HG02588 (cell line): Measurements from ENCODE around the gene KIF19.

ENCODE experiments used
- ATAC-seq: cut with Tn5 transposase; IDR thresholded peaks from one replicate; pipeline ENCODE4 v1.9.1; 2021; ENCODE audit warnings: mild to moderate bottlenecking, moderate library complexity; ENCODE audit not compliant: unreplicated experiment

The KIF19 gene

DNA sequence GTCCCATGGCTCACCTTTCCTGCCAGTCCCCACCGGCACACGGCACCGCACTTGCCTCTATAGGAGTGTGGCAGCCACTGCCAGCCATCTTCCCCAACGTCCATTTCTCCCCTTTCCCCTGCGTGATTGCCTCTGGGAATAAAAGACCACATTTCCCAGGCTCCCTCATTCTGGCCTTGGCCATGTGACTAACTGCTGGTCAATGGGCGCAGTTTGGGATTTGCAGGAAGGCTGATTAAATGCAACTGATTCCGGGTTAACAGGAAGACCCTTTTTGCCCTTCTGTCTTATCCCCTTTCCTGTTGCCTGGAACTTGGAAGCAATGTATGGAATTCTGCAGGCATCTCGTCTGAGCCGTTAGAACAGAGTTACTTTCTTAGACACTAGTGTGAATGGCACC, 32.7 kb downstream of the KIF19 start:
- no peak for ATAC-seq

DNA sequence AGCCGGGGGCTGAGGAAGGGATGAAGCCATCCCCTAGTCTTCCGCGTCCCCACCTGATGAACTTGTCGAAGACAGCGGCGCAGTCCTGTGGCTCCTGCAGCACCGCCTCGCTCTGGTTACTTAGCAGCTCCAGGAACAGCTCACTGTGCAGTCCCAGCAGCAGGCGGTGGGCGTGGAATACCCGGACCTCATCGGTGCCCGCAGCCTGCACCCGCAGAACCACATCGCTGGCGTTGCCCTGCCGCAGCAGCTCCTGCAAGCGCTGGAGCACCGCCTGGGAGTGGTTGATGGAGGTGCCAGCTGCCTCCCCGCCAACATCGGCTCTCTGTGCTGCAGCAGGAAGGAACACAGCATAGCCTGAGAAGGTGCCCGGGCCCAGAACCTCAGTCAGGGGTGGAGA, 33.9 kb downstream of the KIF19 start:
- no peak for ATAC-seq

DNA sequence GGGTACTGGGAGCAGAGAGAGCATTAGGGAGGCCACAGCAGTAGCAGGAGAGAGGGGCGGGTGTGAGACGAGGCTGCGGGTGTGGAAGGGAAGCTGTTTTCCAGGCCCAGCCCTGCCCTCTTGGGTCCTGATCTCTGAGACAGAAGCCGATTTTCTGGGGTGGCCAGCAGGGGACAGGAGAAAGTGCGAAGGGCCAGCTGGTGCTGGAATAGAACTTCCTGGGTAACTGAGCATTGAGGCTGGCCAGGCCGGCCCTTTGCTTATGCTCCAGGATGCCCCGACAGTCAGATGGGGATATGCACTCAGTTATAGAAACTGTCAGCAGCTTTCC, 34.8 kb downstream of the KIF19 start:
- ATAC-seq = no peak

DNA sequence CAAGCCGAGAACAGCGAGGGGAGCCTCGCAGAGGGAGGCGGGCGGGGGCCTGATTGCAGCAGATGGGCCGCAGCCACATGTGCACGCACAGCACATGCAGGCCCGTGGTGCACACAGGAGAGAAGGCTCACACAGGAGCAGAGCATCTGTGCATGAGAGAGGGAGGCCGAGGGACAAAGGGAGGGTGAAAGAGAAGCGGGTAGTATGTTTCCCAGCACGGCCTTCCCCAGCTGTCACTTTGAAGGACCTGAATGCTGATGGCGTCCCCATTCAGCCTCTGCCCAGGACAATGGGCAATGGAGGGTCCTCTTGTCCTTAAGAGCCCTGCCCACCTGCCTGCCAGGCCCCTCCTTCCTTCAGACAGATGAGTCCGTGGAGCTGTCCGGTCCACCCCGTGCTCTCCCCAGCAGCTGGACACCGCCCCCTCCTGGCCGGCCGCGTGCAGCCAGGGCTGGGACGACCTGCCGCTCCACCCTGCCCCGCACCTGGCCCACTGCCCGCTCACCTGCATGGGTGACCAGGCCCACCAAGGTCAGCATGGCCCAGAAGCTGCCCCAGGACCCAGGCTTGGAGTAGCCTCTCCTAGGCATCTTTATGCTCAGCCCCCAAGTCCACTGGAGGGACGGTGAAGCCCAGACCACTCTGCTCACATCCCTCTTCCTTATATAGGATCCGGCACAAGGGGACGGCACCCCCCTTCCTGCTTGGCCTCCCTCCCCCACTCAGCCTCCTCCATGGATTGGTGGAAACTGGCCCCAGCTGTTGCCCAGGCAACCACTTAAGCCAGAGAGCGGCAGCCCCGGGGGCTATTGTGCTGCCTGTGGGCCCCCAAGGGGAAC, 35.4 kb downstream of the KIF19 start, which contains the start of gene BTBD17:
TSS of gene BTBD17 (minus strand) at position 639 of the 839 bp plus-strand sequence. CDS start at position 590, 49 bp downstream.
- ATAC-seq = no peak

GRCh38 chr17:74362069-74362405, 36.0 kb downstream of the KIF19 start:
- no peak for ATAC-seq

DNA sequence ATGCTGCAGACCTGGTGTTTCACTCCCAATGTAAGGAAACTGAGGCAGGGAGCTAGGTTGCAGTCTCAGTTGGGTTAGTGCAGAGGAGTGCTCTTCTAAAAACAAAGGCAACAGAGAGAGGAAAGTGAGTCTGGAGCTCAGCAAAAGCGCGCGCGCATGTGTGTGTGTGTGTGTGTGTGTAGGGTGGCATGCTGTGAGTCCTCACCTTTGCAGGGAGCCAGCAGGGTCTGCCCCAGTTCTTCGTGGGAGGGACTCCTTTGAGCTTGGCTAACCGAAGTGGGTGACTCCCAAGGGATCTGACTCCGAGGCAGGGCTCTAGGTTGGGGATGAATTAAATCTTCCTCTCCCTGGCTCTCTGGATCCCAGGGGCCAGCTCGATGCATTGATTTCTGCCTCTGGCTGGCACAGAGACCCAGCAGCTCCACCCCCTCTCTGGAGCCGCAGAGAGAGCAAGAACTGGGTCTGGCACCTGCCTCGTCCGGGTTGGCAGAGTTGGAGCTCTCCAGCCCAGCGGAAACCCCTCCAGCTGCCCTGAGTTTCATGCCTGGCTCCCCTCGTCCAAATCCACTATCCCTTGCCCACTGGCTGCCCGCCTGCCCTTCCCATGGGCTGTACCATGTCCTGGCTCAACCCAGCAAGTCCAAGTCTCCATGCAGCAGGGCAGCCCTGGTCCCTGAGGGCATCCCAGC, 36.9 kb downstream of the KIF19 start:
- ATAC-seq = no peak

DNA sequence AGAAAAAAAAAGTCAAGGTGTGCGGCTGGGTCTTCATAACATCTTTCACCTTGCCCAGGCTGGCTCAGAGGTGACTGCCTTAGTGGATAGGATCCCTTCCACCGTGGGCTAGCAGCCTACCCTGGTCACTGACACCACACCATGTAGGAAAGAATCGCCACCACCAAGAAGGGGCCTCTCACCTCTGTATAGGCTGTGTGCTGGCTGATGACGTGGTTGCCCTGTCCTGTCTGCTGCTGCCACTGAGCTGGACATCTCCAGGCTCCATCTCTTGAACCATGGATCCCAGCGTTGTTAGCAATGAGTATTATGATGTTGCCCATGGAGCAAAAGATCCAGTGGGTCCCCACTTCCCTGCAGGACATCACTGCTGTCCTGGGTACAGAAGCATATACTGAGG, 41.2 kb downstream of the KIF19 start, which contains the start of gene GPR142:
TSS of gene GPR142 (plus strand) at position 301 of the 400 bp plus-strand sequence. CDS start 2,035 bp downstream, outside the sequence.
- no peak for ATAC-seq

DNA sequence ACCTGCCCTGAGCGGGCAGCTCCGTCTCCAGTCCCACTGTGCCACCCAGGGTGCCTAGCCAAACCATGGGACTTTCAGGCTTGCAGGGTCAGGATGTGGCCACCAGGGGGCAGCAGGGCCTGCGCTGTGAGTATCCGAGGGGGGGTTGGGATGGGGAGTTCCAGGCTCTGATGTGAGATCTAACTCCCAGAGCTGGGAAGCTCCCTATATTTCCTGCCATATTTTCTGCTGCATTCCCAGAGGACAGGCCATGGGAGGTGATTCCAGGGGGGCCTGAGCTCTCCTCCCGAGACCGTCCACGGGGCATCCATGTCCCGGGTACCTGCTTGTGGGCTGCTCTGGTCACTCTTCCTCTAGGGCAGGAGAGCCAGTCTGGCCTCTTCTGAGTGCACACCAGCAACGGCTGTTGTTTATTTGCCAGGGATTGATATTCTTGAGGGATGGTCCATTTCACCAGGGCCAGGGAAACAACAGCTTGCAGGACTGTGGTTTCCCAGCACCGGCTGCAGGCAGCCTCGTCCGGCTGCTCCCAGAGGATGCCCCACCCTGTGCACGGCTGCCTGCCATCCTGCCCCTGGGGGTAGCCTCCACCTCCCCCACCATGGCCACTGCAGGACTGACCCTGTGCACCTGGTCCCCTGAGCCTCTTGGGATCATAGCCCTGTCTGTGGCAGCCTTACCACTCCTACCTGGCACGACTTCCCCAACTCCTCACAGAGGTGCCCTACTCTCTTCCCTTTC, 42.5 kb downstream of the KIF19 start:
- ATAC-seq = no peak

GRCh38 chr17:74369221-74369620, 43.2 kb downstream of the KIF19 start:
- ATAC-seq = no peak

- no peak for ATAC-seq
Observed at GRCh38 chr17:74369665-74370490, 43.9 kb downstream of the KIF19 start.

- ATAC-seq = no peak
Observed at GRCh38 chr17:74371653-74372147, 45.7 kb downstream of the KIF19 start.

- ATAC-seq = no peak
Observed at GRCh38 chr17:74372426-74372825, 46.4 kb downstream of the KIF19 start.

DNA sequence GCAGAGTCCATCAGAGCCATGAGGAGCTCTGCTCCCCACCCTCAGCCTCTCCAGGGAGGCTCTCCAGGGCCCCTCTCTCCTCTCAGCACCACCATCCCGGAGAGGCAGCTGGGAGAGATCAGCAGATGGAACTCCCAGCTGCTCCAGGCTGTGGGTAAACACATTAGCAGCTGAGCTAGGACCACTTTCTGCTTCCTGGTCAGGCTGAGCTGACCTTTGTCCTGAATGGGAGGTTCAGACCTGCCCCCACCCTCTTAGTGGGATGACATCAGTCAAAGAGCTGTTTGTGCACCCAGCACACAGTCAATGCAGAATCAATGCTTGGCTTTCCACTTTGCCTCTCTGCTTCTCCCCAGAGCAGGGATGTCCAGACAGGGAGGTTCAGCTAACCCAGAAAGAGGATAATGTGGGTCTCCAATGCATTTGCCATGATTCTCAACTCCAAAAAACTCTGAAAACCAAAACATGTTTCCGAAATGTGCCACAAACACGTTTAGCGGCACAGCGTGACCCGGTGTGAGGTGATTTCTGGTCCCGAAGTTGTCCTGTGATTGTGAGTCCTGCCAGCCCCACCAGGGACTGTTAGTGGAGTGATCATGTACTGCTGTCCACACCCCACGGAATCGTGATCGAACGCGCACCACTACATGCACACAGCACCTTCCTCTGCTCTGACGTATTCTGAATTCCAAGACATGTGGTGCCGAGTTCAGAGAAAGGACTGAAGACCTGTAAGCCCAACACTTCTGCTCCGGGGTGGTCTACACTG, 48.0 kb downstream of the KIF19 start:
- no peak for ATAC-seq

DNA sequence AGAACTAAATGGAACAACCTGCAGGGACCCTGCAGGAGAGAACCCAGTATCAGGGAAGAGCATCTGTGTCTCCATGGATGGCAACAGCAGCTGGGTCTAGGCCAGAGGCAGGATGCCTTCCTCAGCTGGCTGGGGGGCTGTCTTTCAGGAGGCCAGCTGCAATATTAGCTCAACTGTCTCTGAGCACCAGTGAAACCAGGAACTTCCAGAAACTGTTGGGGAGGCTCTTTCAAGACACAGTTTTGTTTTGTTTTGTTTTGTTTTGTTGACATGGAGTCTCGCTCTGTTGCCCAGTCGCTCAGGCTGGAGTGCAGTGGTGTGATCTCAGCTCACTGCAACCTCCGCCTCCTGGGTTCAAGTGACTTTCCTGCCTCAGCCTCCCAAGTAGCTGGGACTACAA, 48.8 kb downstream of the KIF19 start:
- ATAC-seq = no peak

- ATAC-seq = peak; percentile 63
Observed at GRCh38 chr17:74379495-74380085, 53.6 kb downstream of the KIF19 start.

GRCh38 chr17:74380086-74380958, 54.3 kb downstream of the KIF19 start:
- ATAC-seq = no peak

- no peak for ATAC-seq
Observed at GRCh38 chr17:74380959-74381808, 55.2 kb downstream of the KIF19 start.

- ATAC-seq = no peak
Observed at GRCh38 chr17:74383141-74383540, 57.1 kb downstream of the KIF19 start.
